ENCODE data around the gene PBX1. TPM values are rescaled to one million over a fixed set of nuclear protein-coding genes. Genes with fewer than 3 reads are reported as not detected.

The PBX1 gene
- total and polyA plus RNA-seq, 2 experiments from 2014 or later: 14.8 to 61.6 TPM

DNA sequence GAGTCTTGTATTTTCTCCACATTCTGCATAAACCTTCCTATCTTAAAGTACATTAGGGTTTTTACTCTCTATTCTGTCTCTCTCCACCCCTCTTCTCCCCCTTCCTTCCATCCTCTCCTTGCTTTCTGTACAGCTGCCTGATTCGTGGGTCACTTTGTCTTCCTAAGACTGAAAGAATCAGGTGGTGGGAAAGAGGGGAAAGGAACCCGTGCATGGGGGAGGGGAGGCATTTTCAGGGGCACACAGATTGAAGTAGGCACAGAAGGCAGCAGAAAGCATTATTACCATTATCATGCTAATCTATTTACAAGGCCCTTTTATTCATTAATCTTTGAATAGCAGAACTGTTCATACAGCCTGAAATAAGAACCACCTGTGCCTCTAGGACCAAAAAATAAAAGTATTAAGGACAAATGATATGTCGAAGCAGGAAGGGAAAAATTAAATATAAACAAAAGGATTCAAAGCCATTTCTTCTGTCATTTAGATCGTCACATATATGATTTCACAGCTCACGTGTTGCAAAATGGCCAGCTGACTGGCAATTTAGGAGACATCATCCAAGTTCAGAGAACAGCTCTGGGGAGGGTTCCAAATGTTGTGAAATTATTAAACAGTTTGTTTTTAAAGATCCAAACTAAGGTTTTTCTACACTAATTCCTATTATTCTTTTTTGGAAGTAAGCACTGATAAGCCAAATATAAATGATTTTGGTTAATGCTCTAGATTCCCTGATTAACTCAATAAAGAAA is 154.6 kb downstream of the PBX1 start:
- Histone ChIP-seq H3K4me2 (no peak overlapping the region), H3K4me1 (ENCODE audit: insufficient read depth) (peaks cover 22% of the 10 kb centered on the region), H3K79me2 (peaks cover 88% of the 10 kb centered on the region), H3K4me3 (no peak overlapping the region), H4K20me1 (ENCODE audit: insufficient read depth, poor library complexity, severe bottlenecking) (peaks cover 4% of the 10 kb centered on the region), H3K36me3 (replicated peaks; ENCODE audit: insufficient read depth, low read depth) (no peaks in the 10 kb centered on the region), H3K27ac (no peak overlapping the region), H3K9me2 (replicated peaks; ENCODE audit: insufficient read depth) (no peaks in the 10 kb centered on the region), H2AFZ (no peak overlapping the region), H3K27me3 (no peaks in the 10 kb centered on the region), H3K9me3 (ENCODE audit: low read depth) (no peaks in the 10 kb centered on the region)
- no peak for DNase-seq (ENCODE audit: low spot score)
- TF ChIP-seq EZH2 (IDR thresholded peaks at IDR 0.05; ENCODE audit: borderline replicate concordance) (no peak), EZH2phosphoT487 (IDR thresholded peaks at IDR 0.05; ENCODE audit: low read depth, severe bottlenecking, unreplicated experiment) (no peak)
- TF ChIP-seq, protein P1, sequence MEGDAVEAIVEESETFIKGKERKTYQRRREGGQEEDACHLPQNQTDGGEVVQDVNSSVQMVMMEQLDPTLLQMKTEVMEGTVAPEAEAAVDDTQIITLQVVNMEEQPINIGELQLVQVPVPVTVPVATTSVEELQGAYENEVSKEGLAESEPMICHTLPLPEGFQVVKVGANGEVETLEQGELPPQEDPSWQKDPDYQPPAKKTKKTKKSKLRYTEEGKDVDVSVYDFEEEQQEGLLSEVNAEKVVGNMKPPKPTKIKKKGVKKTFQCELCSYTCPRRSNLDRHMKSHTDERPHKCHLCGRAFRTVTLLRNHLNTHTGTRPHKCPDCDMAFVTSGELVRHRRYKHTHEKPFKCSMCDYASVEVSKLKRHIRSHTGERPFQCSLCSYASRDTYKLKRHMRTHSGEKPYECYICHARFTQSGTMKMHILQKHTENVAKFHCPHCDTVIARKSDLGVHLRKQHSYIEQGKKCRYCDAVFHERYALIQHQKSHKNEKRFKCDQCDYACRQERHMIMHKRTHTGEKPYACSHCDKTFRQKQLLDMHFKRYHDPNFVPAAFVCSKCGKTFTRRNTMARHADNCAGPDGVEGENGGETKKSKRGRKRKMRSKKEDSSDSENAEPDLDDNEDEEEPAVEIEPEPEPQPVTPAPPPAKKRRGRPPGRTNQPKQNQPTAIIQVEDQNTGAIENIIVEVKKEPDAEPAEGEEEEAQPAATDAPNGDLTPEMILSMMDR (IDR thresholded peaks at IDR 0.05; ENCODE audit: poor library complexity): no peak
- 71% methylated on average over 5 of the region's 5 CpGs for WGBS (ENCODE audit: low lambda C conversion rate, missing lambda C conversion rate)

DNA sequence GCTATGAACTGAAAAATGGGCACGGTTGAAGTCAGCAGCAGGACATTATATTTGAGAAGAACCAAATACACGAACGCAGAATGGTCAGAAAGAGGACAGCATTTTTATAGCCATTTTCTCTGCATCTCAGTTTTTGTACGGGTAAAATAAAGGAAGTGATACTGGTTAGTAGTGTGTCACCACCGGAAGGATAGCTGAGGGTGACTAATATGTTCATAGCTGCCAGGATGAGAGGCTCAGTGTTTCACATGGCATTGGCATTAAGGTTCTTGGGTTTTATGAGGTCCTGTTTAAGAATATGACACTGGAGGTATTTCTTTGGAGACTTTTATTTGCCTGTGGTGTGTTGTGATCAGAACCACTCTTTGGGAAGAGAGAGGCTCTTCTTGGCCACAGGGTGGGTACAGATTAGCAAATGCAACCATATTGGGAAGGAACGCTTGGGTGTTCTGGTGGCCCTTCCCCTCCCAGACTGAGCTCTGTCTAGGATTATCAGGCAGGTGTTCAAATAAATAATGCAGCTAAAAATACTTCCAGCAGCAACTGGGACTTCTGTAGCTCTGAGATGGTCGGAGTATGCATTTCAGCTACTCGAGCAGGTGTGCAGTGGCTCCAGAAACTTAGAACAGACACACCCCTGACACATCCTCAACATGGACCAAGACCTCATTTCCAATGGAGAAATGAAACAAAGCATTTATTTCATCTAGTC is 158.2 kb downstream of the PBX1 start:
- Histone ChIP-seq H3K4me2 (no peak overlapping the region), H3K27ac (no peak overlapping the region), H3K4me1 (ENCODE audit: insufficient read depth) (peaks cover 25% of the 10 kb centered on the region), H3K9me3 (ENCODE audit: low read depth) (no peaks in the 10 kb centered on the region), H2AFZ (no peak overlapping the region), H3K4me3 (no peak overlapping the region), H3K27me3 (no peaks in the 10 kb centered on the region), H4K20me1 (ENCODE audit: insufficient read depth, poor library complexity, severe bottlenecking) (peaks cover 5% of the 10 kb centered on the region), H3K9me2 (replicated peaks; ENCODE audit: insufficient read depth) (no peaks in the 10 kb centered on the region), H3K79me2 (peaks cover 90% of the 10 kb centered on the region), H3K36me3 (replicated peaks; ENCODE audit: insufficient read depth, low read depth) (no peaks in the 10 kb centered on the region)
- DNase-seq (ENCODE audit: low spot score): no peak
- TF ChIP-seq, protein P1 (IDR thresholded peaks at IDR 0.05; ENCODE audit: poor library complexity): no peak
- no peak for TF ChIP-seq EZH2phosphoT487 (IDR thresholded peaks at IDR 0.05; ENCODE audit: low read depth, severe bottlenecking, unreplicated experiment)
- no peak for TF ChIP-seq EZH2 (IDR thresholded peaks at IDR 0.05; ENCODE audit: borderline replicate concordance)
- 98% methylated on average over 8 of the region's 8 CpGs for WGBS (ENCODE audit: low lambda C conversion rate, missing lambda C conversion rate)

DNA sequence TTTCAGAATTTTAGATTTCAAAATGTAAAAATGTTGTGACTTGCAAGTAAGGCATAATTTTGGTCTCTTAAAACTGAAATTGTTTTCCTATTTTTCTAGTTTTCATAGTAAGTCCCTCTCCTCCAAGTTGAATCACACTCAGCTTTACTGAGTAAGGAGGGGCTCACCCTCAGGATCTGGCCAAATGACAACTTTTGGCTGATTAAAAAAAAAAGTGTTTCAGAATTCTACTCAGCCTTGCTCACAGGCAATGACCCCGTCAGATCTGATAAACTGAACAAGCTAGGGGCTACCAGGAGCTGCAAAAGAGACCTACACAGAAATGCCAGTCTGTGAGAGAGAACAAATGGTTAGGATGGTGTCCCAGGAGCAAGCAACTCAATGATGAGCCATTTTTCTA is 159.8 kb downstream of the PBX1 start:
- Histone ChIP-seq H3K27ac (no peak overlapping the region), H3K4me1 (ENCODE audit: insufficient read depth) (peaks cover 8% of the 10 kb centered on the region), H3K4me3 (no peak overlapping the region), H3K4me2 (no peak overlapping the region), H3K27me3 (no peaks in the 10 kb centered on the region), H3K36me3 (replicated peaks; ENCODE audit: insufficient read depth, low read depth) (no peaks in the 10 kb centered on the region), H2AFZ (no peak overlapping the region), H3K9me2 (replicated peaks; ENCODE audit: insufficient read depth) (no peaks in the 10 kb centered on the region), H3K79me2 (peaks cover 100% of the 10 kb centered on the region), H3K9me3 (ENCODE audit: low read depth) (no peaks in the 10 kb centered on the region), H4K20me1 (ENCODE audit: insufficient read depth, poor library complexity, severe bottlenecking) (peaks cover 7% of the 10 kb centered on the region)
- no peak for DNase-seq (ENCODE audit: low spot score)
- WGBS (ENCODE audit: low lambda C conversion rate, missing lambda C conversion rate): 78% methylated on average over 1 of the region's 1 CpG
- TF ChIP-seq, protein P1 (IDR thresholded peaks at IDR 0.05; ENCODE audit: poor library complexity): no peak
- TF ChIP-seq EZH2 (IDR thresholded peaks at IDR 0.05; ENCODE audit: borderline replicate concordance) (no peak), EZH2phosphoT487 (IDR thresholded peaks at IDR 0.05; ENCODE audit: low read depth, severe bottlenecking, unreplicated experiment) (no peak)
